ENCODE results near the gene NR6A1.
A peak's percentile ranks its signal among the peaks of the same experiment; 100 is the strongest.

Gene NR6A1

DNA sequence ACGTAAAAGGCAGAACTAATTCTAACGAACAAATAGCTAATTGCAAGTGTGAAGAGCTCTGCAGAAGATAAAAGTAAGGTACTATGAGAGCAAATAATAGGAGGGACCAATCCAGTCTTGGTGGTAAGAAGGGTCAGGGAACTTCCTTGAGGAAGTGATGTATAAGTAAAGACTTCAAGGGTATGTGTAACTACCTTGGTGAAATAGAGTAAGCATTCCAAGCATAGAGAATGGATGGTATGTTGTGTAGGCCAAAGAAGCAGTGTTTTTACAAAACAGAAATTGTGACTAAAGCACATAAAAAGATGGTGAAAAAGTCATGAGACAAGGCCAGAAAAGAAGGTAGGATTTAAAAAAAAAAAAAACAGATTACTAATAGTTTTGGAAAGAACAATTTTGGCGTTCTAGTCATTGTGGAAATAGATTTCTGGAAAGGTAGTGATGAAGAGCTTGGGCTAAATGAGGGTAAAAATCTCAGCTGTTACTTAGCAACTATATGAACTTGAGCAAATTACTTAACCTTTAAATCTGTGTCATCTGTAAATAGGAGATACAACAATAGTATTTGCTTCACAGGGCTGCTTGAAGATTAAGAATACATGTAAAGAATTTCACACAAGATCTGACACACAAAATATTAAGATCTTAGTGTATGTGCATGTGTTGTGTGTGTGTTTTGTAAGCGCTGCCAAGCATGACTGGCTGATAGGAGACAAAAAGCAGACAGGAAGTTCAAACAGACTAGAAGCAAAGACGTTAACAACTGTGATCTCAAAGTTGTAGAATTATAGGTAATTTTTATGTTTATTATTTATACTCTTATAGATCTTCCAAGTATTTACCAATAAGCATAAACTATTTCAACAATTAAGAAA is 73.5 kb downstream of the NR6A1 start:
- H3K9ac ChIP-seq (ENCODE audit: low read depth, low read length) = no peak overlapping the region
- H3K27me3 ChIP-seq (ENCODE audit: control insufficient read depth, insufficient read depth, low read length) = no peaks in the 10 kb centered on the region
- H3K4me1 ChIP-seq (ENCODE audit: control insufficient read depth, insufficient read depth, low read length) = peaks cover 51% of the 10 kb centered on the region
- H3K9me3 ChIP-seq (ENCODE audit: control insufficient read depth, insufficient read depth, low read length) = no peaks in the 10 kb centered on the region
- H3K27ac ChIP-seq (ENCODE audit: low read depth, low read length) = no peak overlapping the region
- H3K36me3 ChIP-seq (ENCODE audit: control insufficient read depth, insufficient read depth, low read length) = no peaks in the 10 kb centered on the region
- no peak overlapping the region for H3K4me3 ChIP-seq (ENCODE audit: low read depth, low read length)

DNA sequence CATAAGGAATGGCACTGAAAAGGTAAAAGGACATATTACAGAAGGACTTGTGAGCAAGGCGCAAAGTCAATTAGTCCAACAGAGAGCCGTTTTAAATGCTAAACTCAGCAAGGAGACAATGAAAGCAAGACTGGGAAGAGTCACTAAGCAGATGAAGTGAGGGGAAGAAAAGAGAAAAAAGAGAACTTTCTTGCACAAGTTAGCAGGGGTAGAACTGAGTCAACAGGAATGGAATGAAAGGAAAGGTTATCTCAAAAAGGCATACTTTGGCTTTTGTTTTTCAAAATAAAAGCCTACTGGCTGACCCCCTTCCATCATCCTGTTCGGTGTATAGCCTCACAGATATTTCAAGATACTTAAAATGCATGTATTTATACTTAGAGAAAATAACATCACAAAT is 75.0 kb downstream of the NR6A1 start:
- H3K27ac ChIP-seq (ENCODE audit: low read depth, low read length) = peak overlapping the region; percentile 80
- H3K4me3 ChIP-seq (ENCODE audit: low read depth, low read length) = no peak overlapping the region
- H3K9ac ChIP-seq (ENCODE audit: low read depth, low read length) = no peak overlapping the region
- H3K36me3 ChIP-seq (ENCODE audit: control insufficient read depth, insufficient read depth, low read length) = no peaks in the 10 kb centered on the region
- H3K4me1 ChIP-seq (ENCODE audit: control insufficient read depth, insufficient read depth, low read length) = peaks cover 51% of the 10 kb centered on the region
- no peaks in the 10 kb centered on the region for H3K27me3 ChIP-seq (ENCODE audit: control insufficient read depth, insufficient read depth, low read length)
- H3K9me3 ChIP-seq (ENCODE audit: control insufficient read depth, insufficient read depth, low read length) = no peaks in the 10 kb centered on the region

DNA sequence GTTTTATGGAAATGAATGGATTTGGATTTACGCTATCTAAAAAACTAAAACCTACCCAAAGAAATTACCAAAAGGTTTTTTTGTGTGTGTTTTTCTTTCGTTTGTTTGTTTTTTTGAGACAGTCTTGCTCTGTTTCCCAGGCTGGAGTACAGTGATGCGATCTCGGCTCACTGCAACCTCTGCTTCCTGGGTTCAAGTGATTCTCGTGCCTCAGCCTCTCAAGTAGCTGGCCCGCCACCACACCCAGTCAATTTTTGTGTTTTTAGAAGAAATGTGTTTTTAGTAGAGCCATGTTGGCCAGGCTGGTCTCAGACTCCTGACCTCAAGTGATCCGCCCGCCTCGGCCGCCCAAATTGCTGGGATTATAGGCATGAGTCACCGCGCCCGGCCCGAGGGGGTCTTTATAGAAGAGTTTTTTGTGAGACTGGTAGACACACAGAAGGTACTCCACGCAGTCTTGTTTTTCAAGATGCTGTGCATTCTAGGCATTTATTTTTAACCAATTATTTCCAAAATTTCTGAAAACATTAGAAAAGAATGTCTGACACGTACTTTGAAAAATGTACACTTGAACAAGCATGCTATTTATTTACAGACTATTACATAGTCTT is 75.7 kb downstream of the NR6A1 start:
- Histone ChIP-seq H3K4me3 (ENCODE audit: low read depth, low read length) (no peak overlapping the region), H3K27ac (ENCODE audit: low read depth, low read length) (peak overlapping the region; percentile 80), H3K9ac (ENCODE audit: low read depth, low read length) (no peak overlapping the region), H3K9me3 (ENCODE audit: control insufficient read depth, insufficient read depth, low read length) (no peaks in the 10 kb centered on the region), H3K27me3 (ENCODE audit: control insufficient read depth, insufficient read depth, low read length) (no peaks in the 10 kb centered on the region), H3K36me3 (ENCODE audit: control insufficient read depth, insufficient read depth, low read length) (no peaks in the 10 kb centered on the region), H3K4me1 (ENCODE audit: control insufficient read depth, insufficient read depth, low read length) (peaks cover 51% of the 10 kb centered on the region)

DNA sequence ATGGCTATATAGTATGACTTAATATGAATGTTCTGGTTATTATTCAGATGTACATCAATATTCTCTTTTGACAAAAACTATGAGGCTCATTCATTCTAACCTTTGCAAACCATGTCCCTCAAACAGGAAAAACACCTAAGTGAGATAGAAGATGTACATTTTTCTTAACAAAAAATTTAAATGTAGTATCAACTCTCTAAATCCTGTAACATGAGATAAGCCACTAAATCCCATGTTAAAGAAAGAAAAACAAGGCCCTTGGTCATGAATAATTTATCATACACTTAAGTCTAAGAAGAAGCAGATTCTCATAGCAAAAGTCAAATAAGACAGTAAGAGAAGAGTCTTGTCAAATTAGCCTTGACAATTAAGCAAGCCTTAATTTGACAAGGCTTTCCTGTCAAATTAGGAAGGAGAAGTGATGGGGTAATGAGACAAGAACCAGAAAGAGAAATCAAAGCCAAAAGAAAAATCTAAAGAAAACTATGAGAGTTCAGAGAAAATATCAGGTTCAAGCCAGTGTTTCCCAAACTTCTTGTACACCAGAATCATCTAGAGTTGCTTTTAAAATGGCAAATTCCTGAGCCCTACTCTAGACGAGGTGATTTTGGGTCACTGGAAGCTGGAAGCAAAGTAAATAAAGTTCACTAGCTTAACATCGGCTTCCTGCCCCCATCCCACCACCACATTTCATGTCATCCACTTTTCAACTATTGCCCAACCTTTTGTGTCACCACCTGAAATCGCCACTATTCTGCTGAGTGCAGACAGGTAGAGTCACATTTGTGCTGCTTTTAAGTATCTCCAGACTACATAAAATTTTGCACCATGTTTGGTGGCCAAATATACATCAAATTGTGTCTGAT is 76.5 kb downstream of the NR6A1 start:
- no peaks in the 10 kb centered on the region for H3K27me3 ChIP-seq (ENCODE audit: control insufficient read depth, insufficient read depth, low read length)
- H3K36me3 ChIP-seq (ENCODE audit: control insufficient read depth, insufficient read depth, low read length) = no peaks in the 10 kb centered on the region
- peaks cover 51% of the 10 kb centered on the region for H3K4me1 ChIP-seq (ENCODE audit: control insufficient read depth, insufficient read depth, low read length)
- no peaks in the 10 kb centered on the region for H3K9me3 ChIP-seq (ENCODE audit: control insufficient read depth, insufficient read depth, low read length)
- no peak overlapping the region for H3K9ac ChIP-seq (ENCODE audit: low read depth, low read length)
- no peak overlapping the region for H3K4me3 ChIP-seq (ENCODE audit: low read depth, low read length)
- H3K27ac ChIP-seq (ENCODE audit: low read depth, low read length) = peak overlapping the region; percentile 80

DNA sequence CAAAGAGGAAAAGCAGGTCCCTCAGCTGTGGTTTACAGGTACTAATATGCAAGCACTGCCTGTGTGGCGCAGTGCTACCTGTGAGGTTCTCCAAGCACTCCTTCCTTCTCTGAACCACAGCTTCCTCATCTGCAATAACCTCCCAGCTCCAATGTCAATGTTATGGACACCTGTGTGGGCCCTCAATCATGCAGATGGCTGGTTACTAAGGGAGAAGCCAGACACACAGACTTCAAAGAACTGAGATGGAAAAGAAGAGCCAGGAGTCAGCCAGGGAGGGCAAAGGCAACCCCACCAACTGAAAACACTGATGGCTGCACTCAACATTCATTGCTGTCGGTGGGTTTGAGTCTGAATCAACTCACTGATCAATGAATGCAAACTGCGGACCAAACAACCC is 77.7 kb downstream of the NR6A1 start:
- no peaks in the 10 kb centered on the region for H3K9me3 ChIP-seq (ENCODE audit: control insufficient read depth, insufficient read depth, low read length)
- H3K27ac ChIP-seq (ENCODE audit: low read depth, low read length) = peak overlapping the region; percentile 54
- peaks cover 43% of the 10 kb centered on the region for H3K4me1 ChIP-seq (ENCODE audit: control insufficient read depth, insufficient read depth, low read length)

DNA sequence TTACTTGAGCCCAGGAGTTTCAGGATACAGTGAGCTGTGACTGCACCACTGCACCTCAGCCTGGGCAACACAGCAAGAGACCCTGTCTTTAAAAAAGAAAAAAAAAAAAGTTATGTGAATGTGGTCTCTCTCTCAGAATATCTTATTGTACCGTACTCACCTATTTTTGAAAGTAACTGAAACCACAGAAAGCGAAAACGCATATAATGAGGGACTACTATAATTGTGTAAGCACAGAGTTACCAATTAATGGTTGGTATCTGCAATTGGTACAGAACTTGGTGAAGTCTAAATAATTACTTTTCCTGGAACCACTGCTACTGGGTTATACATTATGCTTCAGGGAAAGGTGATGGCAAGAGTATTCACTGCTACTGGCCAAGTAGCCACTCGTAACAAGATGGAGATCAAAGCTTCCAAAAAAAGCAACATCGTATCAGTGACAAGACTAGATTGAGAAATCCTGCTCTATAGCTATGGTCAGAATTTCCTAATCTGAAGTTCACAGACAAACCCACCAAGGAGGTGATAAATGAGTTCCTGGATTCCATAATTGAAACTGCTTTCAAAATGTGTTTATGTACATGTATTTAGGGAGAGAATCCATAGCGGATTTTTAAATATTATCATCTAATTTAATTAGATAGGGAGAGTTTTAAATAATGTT is 82.7 kb downstream of the NR6A1 start:
- Histone ChIP-seq H3K9ac (ENCODE audit: low read depth, low read length) (no peak overlapping the region), H3K27me3 (ENCODE audit: control insufficient read depth, insufficient read depth, low read length) (no peaks in the 10 kb centered on the region), H3K9me3 (ENCODE audit: control insufficient read depth, insufficient read depth, low read length) (no peaks in the 10 kb centered on the region), H3K27ac (ENCODE audit: low read depth, low read length) (no peak overlapping the region), H3K4me3 (ENCODE audit: low read depth, low read length) (no peak overlapping the region), H3K36me3 (ENCODE audit: control insufficient read depth, insufficient read depth, low read length) (peaks cover 6% of the 10 kb centered on the region; the same call in 1 of the 2 replicates), H3K4me1 (ENCODE audit: control insufficient read depth, insufficient read depth, low read length) (peaks cover 3% of the 10 kb centered on the region)

More for the DNA sequence above, 77.7 kb downstream of the NR6A1 start:
- H3K4me3 ChIP-seq (ENCODE audit: low read depth, low read length) = no peak overlapping the region
- H3K27me3 ChIP-seq (ENCODE audit: control insufficient read depth, insufficient read depth, low read length) = no peaks in the 10 kb centered on the region
- no peaks in the 10 kb centered on the region for H3K36me3 ChIP-seq (ENCODE audit: control insufficient read depth, insufficient read depth, low read length)
- H3K9ac ChIP-seq (ENCODE audit: low read depth, low read length) = no peak overlapping the region; the same call in 1 of the 2 replicates

DNA sequence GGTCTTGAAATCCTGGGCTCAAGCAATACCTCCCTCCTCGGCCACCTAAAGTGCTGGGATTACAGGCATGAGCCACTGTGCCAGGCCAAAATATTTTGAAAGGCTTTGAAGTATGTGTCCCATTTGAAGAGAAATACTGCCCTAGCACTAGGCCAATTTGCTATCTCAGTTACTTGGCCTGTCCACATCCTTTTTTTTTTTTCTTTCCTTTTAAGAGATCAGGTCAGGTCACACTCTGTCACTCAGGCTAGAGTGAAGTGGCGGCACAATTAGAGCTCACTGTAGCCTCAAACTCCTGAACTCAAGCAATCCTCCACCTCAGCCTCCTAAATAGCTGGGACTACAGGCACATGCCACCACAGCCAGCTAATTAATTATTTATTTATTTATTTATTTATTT is 84.2 kb downstream of the NR6A1 start:
- H3K4me3 ChIP-seq (ENCODE audit: low read depth, low read length) = no peak overlapping the region
- H3K27ac ChIP-seq (ENCODE audit: low read depth, low read length) = no peak overlapping the region
- H3K36me3 ChIP-seq (ENCODE audit: control insufficient read depth, insufficient read depth, low read length) = peaks cover 6% of the 10 kb centered on the region; the same call in 1 of the 2 replicates
- H3K27me3 ChIP-seq (ENCODE audit: control insufficient read depth, insufficient read depth, low read length) = no peaks in the 10 kb centered on the region
- no peaks in the 10 kb centered on the region for H3K9me3 ChIP-seq (ENCODE audit: control insufficient read depth, insufficient read depth, low read length)
- H3K9ac ChIP-seq (ENCODE audit: low read depth, low read length) = no peak overlapping the region
- no peaks in the 10 kb centered on the region for H3K4me1 ChIP-seq (ENCODE audit: control insufficient read depth, insufficient read depth, low read length)

DNA sequence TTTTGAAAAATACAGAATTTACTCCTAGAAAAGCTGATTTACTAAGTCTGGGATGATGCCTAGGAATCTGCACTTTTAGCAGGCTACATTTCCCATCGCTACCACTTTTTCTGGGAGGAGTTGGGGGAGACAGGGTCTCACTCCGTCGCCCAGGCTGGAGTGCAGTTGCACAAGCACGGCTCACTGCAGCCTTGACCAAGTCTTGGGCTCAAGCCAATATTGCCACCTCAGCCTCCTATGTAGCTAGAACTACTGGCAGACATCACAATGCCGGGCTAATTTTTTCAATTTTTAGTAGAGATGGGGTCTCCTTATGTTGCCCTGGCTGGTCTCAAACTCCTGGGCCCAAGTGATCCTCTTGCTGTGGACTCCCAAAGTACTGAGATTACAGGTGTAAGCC is 85.9 kb downstream of the NR6A1 start:
- Histone ChIP-seq H3K4me3 (ENCODE audit: low read depth, low read length) (no peak overlapping the region), H3K9ac (ENCODE audit: low read depth, low read length) (no peak overlapping the region), H3K27ac (ENCODE audit: low read depth, low read length) (no peak overlapping the region), H3K36me3 (ENCODE audit: control insufficient read depth, insufficient read depth, low read length) (peaks cover 6% of the 10 kb centered on the region; the same call in 1 of the 2 replicates), H3K27me3 (ENCODE audit: control insufficient read depth, insufficient read depth, low read length) (no peaks in the 10 kb centered on the region), H3K9me3 (ENCODE audit: control insufficient read depth, insufficient read depth, low read length) (no peaks in the 10 kb centered on the region), H3K4me1 (ENCODE audit: control insufficient read depth, insufficient read depth, low read length) (no peaks in the 10 kb centered on the region)

DNA sequence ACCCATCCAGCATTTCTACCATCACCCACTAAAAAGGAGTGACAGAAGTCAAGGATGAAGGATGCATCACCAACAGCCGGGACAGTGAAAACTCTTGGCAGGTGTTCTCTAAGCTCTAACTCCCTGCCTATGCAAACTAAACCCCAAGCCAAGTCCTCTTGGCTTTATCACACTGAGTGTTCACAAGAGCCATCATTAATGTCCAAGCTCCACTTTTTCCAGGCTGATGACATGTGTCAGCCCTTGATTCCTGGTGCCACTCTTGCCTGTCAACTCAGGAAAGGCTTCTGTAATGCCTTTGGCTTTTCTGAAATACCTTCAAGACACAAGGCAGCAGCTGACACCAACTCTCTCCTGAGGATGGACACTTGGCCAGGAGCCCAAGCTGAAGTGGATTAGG is 86.9 kb downstream of the NR6A1 start:
- Histone ChIP-seq H3K27ac (ENCODE audit: low read depth, low read length) (no peak overlapping the region), H3K36me3 (ENCODE audit: control insufficient read depth, insufficient read depth, low read length) (peaks cover 6% of the 10 kb centered on the region; the same call in 1 of the 2 replicates)

DNA sequence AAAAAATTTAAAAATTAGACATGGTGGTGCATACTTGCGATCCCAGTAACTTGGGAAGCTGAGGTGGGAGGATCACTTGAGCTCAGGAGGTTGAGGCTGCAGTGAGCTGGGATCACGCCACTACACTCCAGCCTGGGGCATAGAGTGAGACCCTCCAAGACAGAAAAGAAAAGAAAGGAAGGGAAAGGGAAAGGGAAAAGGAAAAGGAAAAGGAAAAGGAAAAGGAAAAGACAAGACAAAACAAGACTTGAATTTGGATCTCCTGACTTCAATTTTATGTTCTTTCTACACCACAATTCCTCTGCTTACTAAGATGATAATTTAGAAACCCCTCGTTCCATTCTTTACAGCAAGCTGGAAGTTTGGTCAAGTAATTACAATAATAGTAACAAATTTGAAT is 88.1 kb downstream of the NR6A1 start:
- peaks cover 6% of the 10 kb centered on the region; the same call in 1 of the 2 replicates for H3K36me3 ChIP-seq (ENCODE audit: control insufficient read depth, insufficient read depth, low read length)
- H3K4me1 ChIP-seq (ENCODE audit: control insufficient read depth, insufficient read depth, low read length) = 0 out of 2 replicates have a peak, but pooled peaks cover 5% of the 10 kb centered on the region
- H3K27ac ChIP-seq (ENCODE audit: low read depth, low read length) = no peak overlapping the region
- H3K4me3 ChIP-seq (ENCODE audit: low read depth, low read length) = no peak overlapping the region
- H3K9me3 ChIP-seq (ENCODE audit: control insufficient read depth, insufficient read depth, low read length) = no peaks in the 10 kb centered on the region
- no peak overlapping the region for H3K9ac ChIP-seq (ENCODE audit: low read depth, low read length)
- H3K27me3 ChIP-seq (ENCODE audit: control insufficient read depth, insufficient read depth, low read length) = no peaks in the 10 kb centered on the region

More for the DNA sequence above, 86.9 kb downstream of the NR6A1 start:
- no peaks in the 10 kb centered on the region for H3K9me3 ChIP-seq (ENCODE audit: control insufficient read depth, insufficient read depth, low read length)
- H3K27me3 ChIP-seq (ENCODE audit: control insufficient read depth, insufficient read depth, low read length) = no peaks in the 10 kb centered on the region
- H3K4me3 ChIP-seq (ENCODE audit: low read depth, low read length) = no peak overlapping the region
- H3K4me1 ChIP-seq (ENCODE audit: control insufficient read depth, insufficient read depth, low read length) = no peaks in the 10 kb centered on the region
- H3K9ac ChIP-seq (ENCODE audit: low read depth, low read length) = no peak overlapping the region

All from HUES48 (cell line).